Measurements from ENCODE around the gene NOL9. TPM values are rescaled to one million over a fixed set of nuclear protein-coding genes. Genes with fewer than 3 reads are reported as not detected.
A peak's percentile ranks its signal among the peaks of the same experiment; 100 is the strongest.

Gene NOL9
- total and polyA plus RNA-seq, 2 donors (not counting 3 experiments of a cell fraction or from before 2014, with no cell fraction given), result 14.1 to 42.9 TPM

DNA sequence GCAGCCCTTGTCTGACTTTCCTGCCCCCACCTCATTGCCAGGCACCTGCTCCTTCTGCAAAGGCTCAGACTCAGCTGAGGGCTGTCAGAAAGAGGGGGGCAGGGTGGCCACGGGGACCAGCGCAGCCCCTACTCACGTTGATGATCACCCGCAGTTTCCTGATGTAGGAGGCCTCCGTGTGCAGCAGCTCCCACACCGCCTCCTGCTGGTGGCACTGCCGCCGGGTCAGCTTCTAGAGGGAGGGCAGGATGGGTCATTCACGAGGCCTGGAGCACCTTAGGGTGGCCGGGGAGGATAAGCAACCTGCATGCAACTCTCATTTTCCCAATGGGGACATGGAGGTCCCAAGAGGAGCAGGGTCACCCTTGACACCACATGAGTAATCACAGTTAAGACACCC is 81.9 kb downstream of the NOL9 start:
- CTCF ChIA-PET, result interaction anchor here (0.8 to 1.7 kb wide), 5 partner anchors 12 to 81 kb away, joined by 3 to 6 read pairs (median 4); no protein-coding TSS in a partner anchor
- FAIRE-seq, result no peak

DNA sequence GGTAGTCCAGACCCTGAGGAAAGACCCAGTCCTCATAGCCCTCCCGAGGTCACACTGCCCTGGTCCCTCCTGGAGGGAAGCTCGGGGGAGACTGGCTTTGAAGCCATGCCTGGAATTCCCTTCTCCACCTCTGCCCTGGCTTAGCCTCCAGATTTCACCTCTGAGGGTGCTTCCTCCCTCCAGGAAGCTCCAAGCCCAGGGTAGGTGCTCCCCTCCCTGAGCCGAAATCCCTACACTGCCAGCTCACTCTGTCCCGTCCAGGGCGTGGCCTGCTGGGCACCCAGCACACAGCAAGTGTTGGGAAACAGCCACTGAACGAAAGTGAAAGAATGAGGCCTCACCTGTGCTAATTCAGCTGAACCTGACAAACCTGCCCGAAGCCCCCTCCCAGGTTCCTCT is 82.3 kb downstream of the NOL9 start:
- Histone ChIP-seq H3K27ac (ENCODE audit: insufficient read depth, low read depth, low read length) (no peak overlapping the region), H3K79me2 (ENCODE audit: control insufficient read depth, insufficient read depth, low read length) (no peaks in the 10 kb centered on the region), H3K4me3 (replicated peaks in 1 of 3; ENCODE audit: insufficient read depth in 1 of 3, low read depth in 1 of 3, low read length in 3 of 3) (no peak overlapping the region), H3K9me1 (replicated peaks; ENCODE audit: control insufficient read depth, extremely low read depth, insufficient read depth, low read length) (no peaks in the 10 kb centered on the region), H3K27me3 (ENCODE audit: control insufficient read depth in 2 of 2, insufficient read depth in 2 of 2, low read length in 2 of 2) (no peaks in the 10 kb centered on the region), H4K20me1 (replicated peaks; ENCODE audit: control insufficient read depth, extremely low read depth, insufficient read depth, low read length) (no peaks in the 10 kb centered on the region), H3K4me2 (ENCODE audit: insufficient read depth, low read length) (no peak overlapping the region), H3K9ac (replicated peaks; ENCODE audit: extremely low read depth, insufficient read depth, low read length) (no peak overlapping the region), H3K9me3 (replicated peaks; ENCODE audit: control insufficient read depth, insufficient read depth, low read length) (no peaks in the 10 kb centered on the region), H2AFZ (ENCODE audit: low read depth, low read length) (no peak overlapping the region), H3K4me1 (ENCODE audit: control insufficient read depth, extremely low read depth, insufficient read depth, low read length) (no peaks in the 10 kb centered on the region), H3K36me3 (ENCODE audit: control insufficient read depth in 2 of 2, extremely low read depth in 1 of 2, insufficient read depth in 2 of 2, low read length in 2 of 2) (peaks cover 10 to 70% of the 10 kb centered on the region in 2 experiments)
- DNase-seq (ENCODE audit: low read depth, low spot score) (no peak), FAIRE-seq (no peak)
- intact Hi-C loops (cut with micrococcal nuclease) (no loop called here), dilution Hi-C loops (cut with MboI; ENCODE audit: extremely low pct_ligation_motif_present, low sequenced_read_pairs) (no loop called here)
- TF ChIP-seq POLR2AphosphoS5 (IDR thresholded peaks at IDR 0.05; ENCODE audit: insufficient read depth, low read depth, low read length) (no peak), GATA2 (IDR thresholded peaks at IDR 0.05; ENCODE audit: insufficient read depth, insufficient read length, low read depth, low read length) (no peak), JUN (IDR thresholded peaks at IDR 0.05; ENCODE audit: borderline replicate concordance, insufficient read depth, insufficient read length, low read depth) (no peak)
- TF ChIP-seq, protein P1, sequence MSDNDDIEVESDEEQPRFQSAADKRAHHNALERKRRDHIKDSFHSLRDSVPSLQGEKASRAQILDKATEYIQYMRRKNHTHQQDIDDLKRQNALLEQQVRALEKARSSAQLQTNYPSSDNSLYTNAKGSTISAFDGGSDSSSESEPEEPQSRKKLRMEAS (IDR thresholded peaks at IDR 0.05; ENCODE audit: insufficient read depth, insufficient read length), result no peak
- ChIA-PET POLR2A (no interaction called here), CTCF (interaction anchor here (0.8 to 1.5 kb wide), 4 partner anchors 12 to 81 kb away, joined by 3 to 6 read pairs (median 4); no protein-coding TSS in a partner anchor)
- BruUV-seq (replicated peaks), result no TSS peak

More for the DNA sequence above, 81.9 kb downstream of the NOL9 start:
- no peak overlapping the region for H3K4me2 ChIP-seq (ENCODE audit: insufficient read depth, low read length)
- H3K79me2 ChIP-seq (ENCODE audit: control insufficient read depth, insufficient read depth, low read length), result no peaks in the 10 kb centered on the region
- TF ChIP-seq EZH2 (IDR thresholded peaks at IDR 0.05; ENCODE audit: borderline replicate concordance, low read depth, low read length, severe bottlenecking) (no peak), GATA2 (IDR thresholded peaks at IDR 0.05; ENCODE audit: insufficient read depth, insufficient read length, low read depth, low read length) (no peak), JUN (IDR thresholded peaks at IDR 0.05; ENCODE audit: borderline replicate concordance, insufficient read depth, insufficient read length, low read depth) (no peak)
- TF ChIP-seq, protein P2, sequence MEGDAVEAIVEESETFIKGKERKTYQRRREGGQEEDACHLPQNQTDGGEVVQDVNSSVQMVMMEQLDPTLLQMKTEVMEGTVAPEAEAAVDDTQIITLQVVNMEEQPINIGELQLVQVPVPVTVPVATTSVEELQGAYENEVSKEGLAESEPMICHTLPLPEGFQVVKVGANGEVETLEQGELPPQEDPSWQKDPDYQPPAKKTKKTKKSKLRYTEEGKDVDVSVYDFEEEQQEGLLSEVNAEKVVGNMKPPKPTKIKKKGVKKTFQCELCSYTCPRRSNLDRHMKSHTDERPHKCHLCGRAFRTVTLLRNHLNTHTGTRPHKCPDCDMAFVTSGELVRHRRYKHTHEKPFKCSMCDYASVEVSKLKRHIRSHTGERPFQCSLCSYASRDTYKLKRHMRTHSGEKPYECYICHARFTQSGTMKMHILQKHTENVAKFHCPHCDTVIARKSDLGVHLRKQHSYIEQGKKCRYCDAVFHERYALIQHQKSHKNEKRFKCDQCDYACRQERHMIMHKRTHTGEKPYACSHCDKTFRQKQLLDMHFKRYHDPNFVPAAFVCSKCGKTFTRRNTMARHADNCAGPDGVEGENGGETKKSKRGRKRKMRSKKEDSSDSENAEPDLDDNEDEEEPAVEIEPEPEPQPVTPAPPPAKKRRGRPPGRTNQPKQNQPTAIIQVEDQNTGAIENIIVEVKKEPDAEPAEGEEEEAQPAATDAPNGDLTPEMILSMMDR (IDR thresholded peaks at IDR 0.05; ENCODE audit: extremely low read depth in 1 of 2, insufficient read depth in 1 of 2, low read depth in 1 of 2, low read length in 2 of 2), result peak; percentile 38 to 40
- no peaks in the 10 kb centered on the region for H4K20me1 ChIP-seq (replicated peaks; ENCODE audit: control insufficient read depth, extremely low read depth, insufficient read depth, low read length)
- peaks cover 12 to 69% of the 10 kb centered on the region in 2 experiments for H3K36me3 ChIP-seq (ENCODE audit: control insufficient read depth in 2 of 2, extremely low read depth in 1 of 2, insufficient read depth in 2 of 2, low read length in 2 of 2)
- no peak overlapping the region for H3K9ac ChIP-seq (replicated peaks; ENCODE audit: extremely low read depth, insufficient read depth, low read length)
- intact Hi-C loops (cut with micrococcal nuclease) (no loop called here), dilution Hi-C loops (cut with MboI; ENCODE audit: extremely low pct_ligation_motif_present, low sequenced_read_pairs) (no loop called here)
- no peak overlapping the region for H3K27ac ChIP-seq (ENCODE audit: insufficient read depth, low read depth, low read length)
- no peak overlapping the region for H2AFZ ChIP-seq (ENCODE audit: low read depth, low read length)
- no peaks in the 10 kb centered on the region for H3K9me3 ChIP-seq (replicated peaks; ENCODE audit: control insufficient read depth, insufficient read depth, low read length)
- POLR2A ChIA-PET, result no interaction called here
- H3K9me1 ChIP-seq (replicated peaks; ENCODE audit: control insufficient read depth, extremely low read depth, insufficient read depth, low read length), result no peaks in the 10 kb centered on the region
- no peak overlapping the region for H3K4me3 ChIP-seq (replicated peaks in 1 of 3; ENCODE audit: insufficient read depth in 1 of 3, low read depth in 1 of 3, low read length in 3 of 3)
- no peaks in the 10 kb centered on the region for H3K4me1 ChIP-seq (ENCODE audit: control insufficient read depth, extremely low read depth, insufficient read depth, low read length)
- H3K27me3 ChIP-seq (ENCODE audit: control insufficient read depth in 2 of 2, insufficient read depth in 2 of 2, low read length in 2 of 2), result no peaks in the 10 kb centered on the region
- DNase-seq (ENCODE audit: low read depth, low spot score), result no peak
- BruUV-seq (replicated peaks), result no TSS peak

Data from endothelial cell of umbilical vein (primary cell).